ENCODE data around the gene LSAMP. TPM values are rescaled to one million over a fixed set of nuclear protein-coding genes. Genes with fewer than 3 reads are reported as not detected.

LSAMP gene
- total and polyA plus RNA-seq, 2 experiments from 2014 or later = 2.0 to 2.9 TPM

GRCh38 chr3:116391296-116392201 lies 53.7 kb downstream of the LSAMP start:
- ATAC-seq (no peak), DNase-seq (ENCODE audit: low spot score) (no peak)
- H3K4me2 ChIP-seq = no peak overlapping the region
- no peak overlapping the region for H3K27ac ChIP-seq (ENCODE audit: low read depth)
- H3K36me3 ChIP-seq (ENCODE audit: insufficient read depth) = no peaks in the 10 kb centered on the region
- H3K79me2 ChIP-seq (replicated peaks; ENCODE audit: insufficient read depth) = no peaks in the 10 kb centered on the region
- no peak overlapping the region for H3K4me3 ChIP-seq
- no peak overlapping the region for H3K27ac Mint-ChIP-seq
- peaks cover 20% of the 10 kb centered on the region for H3K9me3 Mint-ChIP-seq
- TF ChIP-seq ZNF331 (CRISPR knock-in tag; IDR thresholded peaks at IDR 0.05; ENCODE audit: low read depth) (no peak), JUNB (IDR thresholded peaks at IDR 0.05; ENCODE audit: unreplicated experiment) (no peak), ZNF462 (CRISPR knock-in tag; IDR thresholded peaks at IDR 0.05) (no peak), EZH2 (IDR thresholded peaks at IDR 0.05; ENCODE audit: low read depth, unreplicated experiment) (no peak), CREB1 (CRISPR knock-in tag; IDR thresholded peaks at IDR 0.05; ENCODE audit: low read depth) (no peak), NANOG (IDR thresholded peaks at IDR 0.05; ENCODE audit: borderline replicate concordance) (no peak), POLR2AphosphoS5 (IDR thresholded peaks at IDR 0.05; ENCODE audit: low read depth) (no peak), EZH2phosphoT487 (IDR thresholded peaks at IDR 0.05; ENCODE audit: unreplicated experiment) (no peak), REST (IDR thresholded peaks at IDR 0.05; ENCODE audit: unreplicated experiment) (no peak), ZNF114 (CRISPR knock-in tag; IDR thresholded peaks at IDR 0.05) (no peak), STAT1 (IDR thresholded peaks at IDR 0.05; ENCODE audit: unreplicated experiment) (no peak)
- TF ChIP-seq, protein P1, sequence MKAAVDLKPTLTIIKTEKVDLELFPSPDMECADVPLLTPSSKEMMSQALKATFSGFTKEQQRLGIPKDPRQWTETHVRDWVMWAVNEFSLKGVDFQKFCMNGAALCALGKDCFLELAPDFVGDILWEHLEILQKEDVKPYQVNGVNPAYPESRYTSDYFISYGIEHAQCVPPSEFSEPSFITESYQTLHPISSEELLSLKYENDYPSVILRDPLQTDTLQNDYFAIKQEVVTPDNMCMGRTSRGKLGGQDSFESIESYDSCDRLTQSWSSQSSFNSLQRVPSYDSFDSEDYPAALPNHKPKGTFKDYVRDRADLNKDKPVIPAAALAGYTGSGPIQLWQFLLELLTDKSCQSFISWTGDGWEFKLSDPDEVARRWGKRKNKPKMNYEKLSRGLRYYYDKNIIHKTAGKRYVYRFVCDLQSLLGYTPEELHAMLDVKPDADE (IDR thresholded peaks at IDR 0.05) = no peak
- TF ChIP-seq, protein P2, sequence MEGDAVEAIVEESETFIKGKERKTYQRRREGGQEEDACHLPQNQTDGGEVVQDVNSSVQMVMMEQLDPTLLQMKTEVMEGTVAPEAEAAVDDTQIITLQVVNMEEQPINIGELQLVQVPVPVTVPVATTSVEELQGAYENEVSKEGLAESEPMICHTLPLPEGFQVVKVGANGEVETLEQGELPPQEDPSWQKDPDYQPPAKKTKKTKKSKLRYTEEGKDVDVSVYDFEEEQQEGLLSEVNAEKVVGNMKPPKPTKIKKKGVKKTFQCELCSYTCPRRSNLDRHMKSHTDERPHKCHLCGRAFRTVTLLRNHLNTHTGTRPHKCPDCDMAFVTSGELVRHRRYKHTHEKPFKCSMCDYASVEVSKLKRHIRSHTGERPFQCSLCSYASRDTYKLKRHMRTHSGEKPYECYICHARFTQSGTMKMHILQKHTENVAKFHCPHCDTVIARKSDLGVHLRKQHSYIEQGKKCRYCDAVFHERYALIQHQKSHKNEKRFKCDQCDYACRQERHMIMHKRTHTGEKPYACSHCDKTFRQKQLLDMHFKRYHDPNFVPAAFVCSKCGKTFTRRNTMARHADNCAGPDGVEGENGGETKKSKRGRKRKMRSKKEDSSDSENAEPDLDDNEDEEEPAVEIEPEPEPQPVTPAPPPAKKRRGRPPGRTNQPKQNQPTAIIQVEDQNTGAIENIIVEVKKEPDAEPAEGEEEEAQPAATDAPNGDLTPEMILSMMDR (conservative IDR thresholded peaks at IDR 0.05; ENCODE audit: low read depth in 2 of 2) = no peak
- no peaks in the 10 kb centered on the region for H3K9me2 ChIP-seq (ENCODE audit: insufficient read depth)
- peaks cover 27% of the 10 kb centered on the region for H3K4me1 Mint-ChIP-seq
- H3K27me3 ChIP-seq (ENCODE audit: insufficient read depth) = no peaks in the 10 kb centered on the region
- H3K4me1 ChIP-seq (ENCODE audit: insufficient read depth) = peaks cover 24% of the 10 kb centered on the region
- H3K27me3 Mint-ChIP-seq (ENCODE audit: insufficient read depth, low read depth, poor library complexity) = no peaks in the 10 kb centered on the region
- H3K36me3 Mint-ChIP-seq (ENCODE audit: low read depth) = peaks cover 9% of the 10 kb centered on the region
- no peaks in the 10 kb centered on the region for H4K20me1 ChIP-seq (replicated peaks; ENCODE audit: insufficient read depth)
- no peaks in the 10 kb centered on the region; the same call in 1 of the 2 replicates for H3F3A ChIP-seq (replicated peaks; ENCODE audit: low read depth)
- no peak overlapping the region for H3K4me3 Mint-ChIP-seq
- H2AFZ ChIP-seq = no peak overlapping the region
